H1 (cell line): Measurements from ENCODE around the gene DRAM1. TPM values are rescaled to one million over a fixed set of nuclear protein-coding genes. Genes with fewer than 3 reads are reported as not detected.

ENCODE experiments used
- CTCF ChIA-PET: fragments of 300-600 bp; sonication (Branson Sonifier 250); formaldehyde crosslinking; loops from one replicate; lab custom pipeline; 2021; ENCODE audit not compliant: partially characterized antibody; lab: Charles Lee
- POLR2A ChIA-PET: fragments of 300-600 bp; sonication (Branson Sonifier 250); formaldehyde crosslinking; loops from one replicate; lab custom pipeline; 2021; ENCODE audit warnings: inconsistent platforms; ENCODE audit not compliant: partially characterized antibody; lab: Charles Lee
- DNase-seq, 2 experiments: peaks; one replicate each; pipeline versions ENCODE4 v3.0.0 to v3.0.0-alpha.2; 2010 to 2022; ENCODE audit warnings: low spot score in 2 of 2, low read depth in 1 of 2, mixed read lengths in 1 of 2
- FAIRE-seq: peaks from 2 replicates; lab custom pipeline; 2011; peaks lifted over from hg19 to GRCh38; lab: Jason Lieb, UNC
- H2AFZ ChIP-seq: 2 replicates; pipeline ENCODE4 v1.8.1; 2012; ENCODE audit warnings: low read length, inconsistent platforms
- H2AK5ac ChIP-seq: 2 replicates; pipeline ENCODE4 v1.6.1; 2013; ENCODE audit warnings: low read depth, low read length
- H2BK120ac ChIP-seq: replicated peaks from 2 replicates; pipeline ENCODE3; 2013; ENCODE audit warnings: low read depth, low read length, inconsistent platforms
- H2BK12ac ChIP-seq: 2 replicates; pipeline ENCODE4 v1.6.1; 2013; ENCODE audit warnings: low read depth, low read length
- H2BK15ac ChIP-seq: 2 replicates; pipeline ENCODE4 v1.6.1; 2013; ENCODE audit warnings: low read length
- H2BK20ac ChIP-seq: 2 replicates; pipeline ENCODE4 v1.6.1; 2013; ENCODE audit warnings: low read length
- H2BK5ac ChIP-seq: 2 replicates; pipeline ENCODE4 v1.6.1; 2013; ENCODE audit warnings: low read depth, low read length
- H3K14ac ChIP-seq: 2 replicates; pipeline ENCODE4 v1.6.1; 2013; ENCODE audit warnings: inconsistent platforms; ENCODE audit not compliant: insufficient read length
- H3K18ac ChIP-seq: 2 replicates; pipeline ENCODE4 v1.6.1; 2013; ENCODE audit warnings: low read length; ENCODE audit errors: extremely low read depth
- H3K23ac ChIP-seq: 2 replicates; pipeline ENCODE4 v1.6.1; 2013; ENCODE audit warnings: inconsistent platforms; ENCODE audit not compliant: insufficient read length
- H3K23me2 ChIP-seq: 2 replicates; pipeline ENCODE4 v1.6.1; 2013; ENCODE audit warnings: low read depth, low read length
- H3K27ac ChIP-seq: 2 replicates; pipeline ENCODE4 v1.6.1; 2011; ENCODE audit warnings: low read depth, low read length, inconsistent platforms
- H3K27me3 ChIP-seq, 4 experiments: replicated peaks in 1 of 4; 1 replicate in 1 of 4; 2 replicates in 3 of 4; pipeline versions ENCODE4 v1.6.1 to v1.8.1; 2011 to 2013; ENCODE audit warnings: low read length in 3 of 4, mild to moderate bottlenecking in 3 of 4, inconsistent platforms in 2 of 4, mixed read lengths in 2 of 4, moderate library complexity in 1 of 4; ENCODE audit not compliant: control insufficient read depth in 3 of 4, insufficient read depth in 3 of 4; ENCODE audit errors: extremely low read depth in 1 of 4
- H3K36me3 ChIP-seq, 4 experiments: 2 replicates each; pipeline versions ENCODE4 v1.6.1 to v1.8.1; 2011 to 2013; ENCODE audit warnings: mild to moderate bottlenecking in 4 of 4, low read length in 3 of 4, moderate library complexity in 2 of 4, control low read depth in 1 of 4, inconsistent platforms in 1 of 4; ENCODE audit not compliant: insufficient read depth in 4 of 4, control insufficient read depth in 2 of 4
- H3K4ac ChIP-seq: replicated peaks from 2 replicates; pipeline ENCODE3; 2013; ENCODE audit warnings: low read length, low read depth, mixed read lengths, inconsistent platforms; ENCODE audit not compliant: insufficient read length
- H3K4me1 ChIP-seq, 4 experiments: replicated peaks in 1 of 4; 1 replicate in 1 of 4; 2 replicates in 3 of 4; pipeline versions ENCODE4 v1.6.1 to v1.8.1; 2011 to 2013; ENCODE audit warnings: low read length in 3 of 4, inconsistent platforms in 2 of 4, mixed read lengths in 1 of 4; ENCODE audit not compliant: insufficient read depth in 4 of 4, control insufficient read depth in 3 of 4
- H3K4me2 ChIP-seq, 2 experiments: 2 replicates each; pipeline versions ENCODE4 v1.6.1 to v1.8.1; 2011 to 2013; ENCODE audit warnings: low read depth in 2 of 2, low read length in 2 of 2, control low read depth in 1 of 2, inconsistent platforms in 1 of 2, mild to moderate bottlenecking in 1 of 2; ENCODE audit not compliant: insufficient read depth in 1 of 2
- H3K4me3 ChIP-seq, 4 experiments: fragments of 200-600, 300-600 bp in 1 of 4; sonication (generic), shearing (Covaris generic), sonication (Bioruptor Twin) in 1 of 4; 2 replicates each; pipeline versions ENCODE4 v1.5.1 to v1.8.1; 2011 to 2016; ENCODE audit warnings: low read length in 4 of 4, low read depth in 3 of 4, control low read depth in 2 of 4, inconsistent platforms in 2 of 4, mild to moderate bottlenecking in 2 of 4, mixed read lengths in 1 of 4, moderate library complexity in 1 of 4; ENCODE audit not compliant: insufficient read depth in 2 of 4; ENCODE audit errors: extremely low read depth in 1 of 4
- H3K56ac ChIP-seq: replicated peaks from 2 replicates; pipeline ENCODE3; 2013; ENCODE audit warnings: low read depth, mild to moderate bottlenecking, mixed read lengths, low read length, inconsistent platforms; ENCODE audit not compliant: insufficient read length
- H3K79me1 ChIP-seq: 2 replicates; pipeline ENCODE4 v1.6.1; 2013; ENCODE audit warnings: low read depth, low read length, control low read depth
- H3K79me2 ChIP-seq, 2 experiments: 2 replicates each; pipeline versions ENCODE4 v1.6.1 to v1.8.1; 2012 to 2013; ENCODE audit warnings: low read length in 2 of 2, mild to moderate bottlenecking in 2 of 2, inconsistent platforms in 1 of 2; ENCODE audit not compliant: insufficient read depth in 2 of 2, control insufficient read depth in 1 of 2
- H3K9ac ChIP-seq, 4 experiments: replicated peaks in 1 of 4; 1 replicate in 1 of 4; 2 replicates in 3 of 4; pipeline versions ENCODE4 v1.6.1 to v1.8.1; 2011 to 2013; ENCODE audit warnings: low read depth in 3 of 4, low read length in 3 of 4, control low read depth in 2 of 4, mild to moderate bottlenecking in 2 of 4, moderate library complexity in 2 of 4, inconsistent platforms in 1 of 4; ENCODE audit errors: extremely low read depth in 1 of 4
- H3K9me3 ChIP-seq, 2 experiments: 2 replicates each; pipeline versions ENCODE4 v1.6.1 to v1.8.1; 2012 to 2013; ENCODE audit warnings: mild to moderate bottlenecking in 2 of 2, moderate library complexity in 2 of 2, control low read depth in 1 of 2, inconsistent platforms in 1 of 2, low read depth in 1 of 2, low read length in 1 of 2, mixed read lengths in 1 of 2; ENCODE audit not compliant: insufficient read depth in 2 of 2
- H4K20me1 ChIP-seq, 2 experiments: replicated peaks in 1 of 2; 2 replicates each; pipeline versions ENCODE3 to v1.8.1; 2011 to 2013; ENCODE audit warnings: inconsistent platforms in 2 of 2, low read length in 2 of 2, mild to moderate bottlenecking in 1 of 2; ENCODE audit not compliant: insufficient read depth in 2 of 2, control insufficient read depth in 1 of 2
- H4K5ac ChIP-seq: 2 replicates; pipeline ENCODE4 v1.6.1; 2013; ENCODE audit warnings: low read length, low read depth, mixed read lengths, inconsistent platforms; ENCODE audit not compliant: insufficient read length
- H4K8ac ChIP-seq: 2 replicates; pipeline ENCODE4 v1.8.0; 2013; ENCODE audit warnings: mild to moderate bottlenecking, moderate library complexity, low read length, inconsistent platforms; ENCODE audit not compliant: insufficient read depth; ENCODE audit errors: extremely low read depth
- H4K91ac ChIP-seq: replicated peaks from 2 replicates; pipeline ENCODE3; 2013; ENCODE audit warnings: low read length, mixed read lengths, inconsistent platforms; ENCODE audit not compliant: insufficient read length
- BCL11A ChIP-seq, 2 experiments: IDR thresholded peaks; one replicate each; pipeline ENCODE4 v1.6.1; 2011; ENCODE audit warnings: low read depth in 2 of 2, low read length in 2 of 2, mild to moderate bottlenecking in 2 of 2
- CHD2 ChIP-seq: IDR thresholded peaks from 2 replicates; pipeline ENCODE4 v1.6.1; 2012; ENCODE audit warnings: low read length, improper control_type of control experiment
- CTCF ChIP-seq, 3 experiments: IDR thresholded peaks; 1 replicate in 2 of 3; 2 replicates in 1 of 3; pipeline versions ENCODE4 v1.5.1 to v1.6.1; 2011; ENCODE audit warnings: low read length in 3 of 3, mild to moderate bottlenecking in 3 of 3, inconsistent platforms in 2 of 3, low read depth in 1 of 3, moderate library complexity in 1 of 3; ENCODE audit not compliant: insufficient read depth in 1 of 3; ENCODE audit errors: control extremely low read depth in 1 of 3
- GABPA ChIP-seq: IDR thresholded peaks from 2 replicates; pipeline ENCODE4 v1.6.1; 2011; ENCODE audit warnings: mild to moderate bottlenecking, low read length, moderate library complexity, borderline replicate concordance; ENCODE audit not compliant: insufficient read depth
- GTF2F1 ChIP-seq: IDR thresholded peaks from 2 replicates; pipeline ENCODE4 v1.6.1; 2012; ENCODE audit warnings: low read depth, low read length, improper control_type of control experiment, borderline replicate concordance
- JUN ChIP-seq: IDR thresholded peaks from 2 replicates; pipeline ENCODE4 v1.6.1; 2011; ENCODE audit warnings: low read depth, mild to moderate bottlenecking, improper control_type of control experiment, low read length
- NANOG ChIP-seq: IDR thresholded peaks from 2 replicates; pipeline ENCODE4 v1.6.1; 2011; ENCODE audit warnings: low read length, low read depth, mild to moderate bottlenecking, inconsistent platforms; ENCODE audit not compliant: insufficient read depth, poor library complexity, severe bottlenecking
- POLR2A ChIP-seq, 2 experiments: IDR thresholded peaks; 1 replicate in 1 of 2; 2 replicates in 1 of 2; pipeline ENCODE4 v1.6.1; 2011; ENCODE audit warnings: low read depth in 2 of 2, low read length in 2 of 2, mild to moderate bottlenecking in 2 of 2; ENCODE audit errors: control extremely low read depth in 1 of 2
- TBP ChIP-seq: IDR thresholded peaks from 2 replicates; pipeline ENCODE4 v1.6.1; 2011; ENCODE audit warnings: low read depth, low read length, improper control_type of control experiment
- WGBS, 2 experiments: shearing (Covaris generic) in 1 of 2; methylation state at CpG; one replicate each; pipeline versions ENCODE4 v1.1.6 to v1.1.7; 2013 to 2015; ENCODE audit warnings: low lambda C conversion rate in 2 of 2, mixed read lengths in 2 of 2, inconsistent platforms in 1 of 2, low coverage in 1 of 2, missing lambda C conversion rate in 1 of 2; ENCODE audit not compliant: insufficient replicate concordance in 2 of 2, insufficient coverage in 1 of 2, insufficient read length in 1 of 2; ENCODE audit errors: extremely low coverage in 1 of 2, missing lambda C conversion rate in 1 of 2; 5-methylcytosine and 5-hydroxymethylcytosine counted together
- polyA plus RNA-seq, 7 experiments: library from polyadenylated mRNA; depleted of rRNA in 3 of 7; stranded (reverse) in 5 of 7; unstranded in 2 of 7; fragments of >200 nt in 5 of 7; fragments of 200-250 nt in 2 of 7; gene quantifications; 1 replicate in 5 of 7; 2 replicates in 1 of 7; 4 replicates in 1 of 7; pipeline versions ENCODE4 v1.2.1 to v1.2.3, GENCODE V29; 2011 to 2013; ENCODE audit warnings: missing spikeins in 2 of 7, mixed read lengths in 2 of 7
- total RNA-seq: library from RNA; stranded (reverse); fragmentation: NEBNext Ultra II Directional; extraction: Animal tissue kit (Norgen Biotek cat#: 25700); gene quantifications from 2 replicates; pipeline ENCODE4 v1.2.1, GENCODE V29; 2021

The DRAM1 gene
- total and polyA plus RNA-seq, 2 of the 8 experiments (the other 6 are each of a cell fraction or from before 2014, with no cell fraction given) = 4.6 to 6.2 TPM

- Histone ChIP-seq H3K4me2 (no peak overlapping the region), H2BK120ac (no peak overlapping the region), H2BK15ac (no peak overlapping the region), H3K27me3 (no peaks in the 10 kb centered on the region), H3K4me3 (no peak overlapping the region), H2AK5ac (no peak overlapping the region), H2BK12ac (no peak overlapping the region), H2BK20ac (no peak overlapping the region), H3K4ac (no peak overlapping the region), H3K36me3 (no peaks in the 10 kb centered on the region), H4K5ac (no peak overlapping the region), H3K18ac (no peak overlapping the region), H2BK5ac (no peak overlapping the region), H3K79me2 (no peaks in the 10 kb centered on the region), H3K56ac (no peak overlapping the region), H4K20me1 (no peaks in the 10 kb centered on the region), H3K9ac (no peak overlapping the region), H4K8ac (no peak overlapping the region), H2AFZ (no peak overlapping the region), H3K9me3 (peaks cover 4 to 6% of the 10 kb centered on the region in 2 experiments; a peak in 1 of 4 replicates), H4K91ac (no peak overlapping the region), H3K27ac (no peak overlapping the region), H3K23ac (no peak overlapping the region), H3K23me2 (no peaks in the 10 kb centered on the region), H3K14ac (no peak overlapping the region), H3K79me1 (no peaks in the 10 kb centered on the region), H3K4me1 (no peaks in the 10 kb centered on the region)
- POLR2A ChIA-PET = no interaction called here
- WGBS, 2 experiments = 91% methylated on average over 9 of the region's 9 CpGs; no CpG with 5 or more reads in 1 of the 2 experiments
- DNase-seq (no peak), FAIRE-seq (no peak)
- CTCF ChIA-PET = interaction anchor here (0.9 to 1.5 kb wide), 5 partner anchors 9 to 1591 kb away, joined by 3 to 7 read pairs (median 3); no protein-coding TSS in a partner anchor
- no peak for TF ChIP-seq GABPA
- TF ChIP-seq TBP = no peak
- TF ChIP-seq GTF2F1 = no peak
- TF ChIP-seq CHD2 = no peak
- TF ChIP-seq POLR2A (IDR thresholded peaks at IDR 0.05; ENCODE audit: control extremely low read depth in 1 of 2, low read depth in 2 of 2, low read length in 2 of 2) = no peak
- no peak for TF ChIP-seq CTCF (IDR thresholded peaks at IDR 0.05; ENCODE audit: control extremely low read depth in 1 of 3, insufficient read depth in 1 of 3, low read depth in 1 of 3, low read length in 3 of 3)
- TF ChIP-seq BCL11A (IDR thresholded peaks at IDR 0.05; ENCODE audit: low read depth in 2 of 2, low read length in 2 of 2) = no peak
- TF ChIP-seq NANOG = no peak
- TF ChIP-seq JUN = no peak
Observed at GRCh38 chr12:101957252-101957959, 80.0 kb downstream of the DRAM1 start.
